ENCODE data around the gene TSSC4. TPM values are rescaled to one million over a fixed set of nuclear protein-coding genes. Genes with fewer than 3 reads are reported as not detected.

Gene TSSC4
- total RNA-seq, 1 donor = 29.7 TPM

- no peaks in the 10 kb centered on the region for H3K9me3 ChIP-seq (ENCODE audit: low read depth, low read length)
- H3K27me3 ChIP-seq (ENCODE audit: insufficient read depth, low read length) = no peaks in the 10 kb centered on the region
- no peak overlapping the region for H3K4me3 ChIP-seq (ENCODE audit: low read length)
- peaks cover 9% of the 10 kb centered on the region for H3K4me1 ChIP-seq (ENCODE audit: insufficient read depth, low read length)
Observed at GRCh38 chr11:2421996-2422395, 21.4 kb downstream of the TSSC4 start.

DNA sequence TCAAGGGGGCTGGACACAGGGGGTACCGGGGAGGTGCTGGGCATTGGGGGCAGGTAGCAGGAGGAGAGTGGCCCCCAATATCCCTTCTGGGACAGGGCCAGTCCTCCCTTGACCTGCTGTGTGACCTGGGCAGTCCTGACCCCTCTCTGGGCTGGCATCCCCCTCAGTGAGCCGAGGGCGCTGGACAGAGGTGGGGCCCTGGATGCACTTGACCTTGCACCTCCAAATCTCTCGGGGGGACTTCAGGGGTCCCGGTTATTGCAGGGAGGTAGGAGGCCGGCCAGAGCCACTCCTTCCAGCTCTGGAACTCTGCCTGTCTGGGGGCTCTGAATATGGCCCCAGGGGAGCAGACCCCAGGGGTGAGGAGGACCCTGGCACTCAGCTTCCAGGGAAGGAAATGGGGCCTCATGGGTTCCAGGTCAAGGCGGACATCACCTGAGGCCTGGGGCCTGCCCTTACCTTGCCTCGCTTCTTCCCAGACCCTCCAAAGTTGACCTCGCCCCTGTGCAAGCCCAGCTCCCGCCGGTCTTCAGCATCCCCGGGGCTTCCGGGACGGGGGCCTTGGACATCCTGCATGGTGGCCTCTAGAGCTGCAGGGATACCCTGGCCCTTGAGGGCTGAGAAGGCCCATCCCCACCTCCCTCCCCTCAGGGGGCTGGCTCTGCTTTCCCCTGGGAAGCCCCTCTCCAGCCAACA lies 22.1 kb downstream of the TSSC4 start:
- no peak overlapping the region for H3K4me3 ChIP-seq (ENCODE audit: low read length)
- H3K4me1 ChIP-seq (ENCODE audit: insufficient read depth, low read length) = peaks cover 9% of the 10 kb centered on the region
- no peaks in the 10 kb centered on the region for H3K9me3 ChIP-seq (ENCODE audit: low read depth, low read length)
- no peaks in the 10 kb centered on the region for H3K27me3 ChIP-seq (ENCODE audit: insufficient read depth, low read length)

- Histone ChIP-seq H3K4me3 (ENCODE audit: low read length) (no peak overlapping the region), H3K27me3 (ENCODE audit: insufficient read depth, low read length) (no peaks in the 10 kb centered on the region), H3K4me1 (ENCODE audit: insufficient read depth, low read length) (peaks cover 9% of the 10 kb centered on the region), H3K9me3 (ENCODE audit: low read depth, low read length) (no peaks in the 10 kb centered on the region)
Observed at GRCh38 chr11:2423157-2424025, 22.8 kb downstream of the TSSC4 start.

- Histone ChIP-seq H3K4me1 (ENCODE audit: insufficient read depth, low read length) (peaks cover 6% of the 10 kb centered on the region), H3K27me3 (ENCODE audit: insufficient read depth, low read length) (no peaks in the 10 kb centered on the region), H3K9me3 (ENCODE audit: low read depth, low read length) (no peaks in the 10 kb centered on the region)
Observed at GRCh38 chr11:2424811-2425495, 24.4 kb downstream of the TSSC4 start.

DNA sequence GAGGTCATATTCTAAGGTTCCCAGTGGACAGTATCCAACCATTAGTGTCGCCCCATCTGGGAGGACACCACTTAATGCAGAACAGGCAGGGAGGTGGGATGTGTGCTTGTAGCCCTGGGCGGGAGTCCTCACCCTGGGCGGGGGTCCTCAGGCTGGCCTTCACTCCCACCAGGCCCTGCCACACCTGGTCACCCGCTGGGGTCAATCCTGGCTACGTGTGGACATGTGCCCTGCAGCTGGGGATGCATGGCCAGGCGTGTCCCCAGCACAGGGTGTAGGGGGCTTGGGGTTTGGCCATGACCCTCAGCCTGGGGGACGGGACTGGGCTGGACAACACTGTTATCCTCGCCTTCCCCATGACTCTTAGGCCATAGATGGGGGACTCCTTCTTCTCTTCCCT lies 25.0 kb downstream of the TSSC4 start:
- Histone ChIP-seq H3K27me3 (ENCODE audit: insufficient read depth, low read length) (no peaks in the 10 kb centered on the region), H3K9me3 (ENCODE audit: low read depth, low read length) (no peaks in the 10 kb centered on the region), H3K4me1 (ENCODE audit: insufficient read depth, low read length) (peaks cover under 1% of the 10 kb centered on the region), H3K4me3 (ENCODE audit: low read length) (no peak overlapping the region)

More at GRCh38 chr11:2424811-2425495, 24.4 kb downstream of the TSSC4 start:
- H3K4me3 ChIP-seq (ENCODE audit: low read length) = no peak overlapping the region

GRCh38 chr11:2426221-2426620 lies 25.7 kb downstream of the TSSC4 start:
- Histone ChIP-seq H3K27me3 (ENCODE audit: insufficient read depth, low read length) (no peaks in the 10 kb centered on the region), H3K4me1 (ENCODE audit: insufficient read depth, low read length) (no peaks in the 10 kb centered on the region), H3K9me3 (ENCODE audit: low read depth, low read length) (no peaks in the 10 kb centered on the region), H3K4me3 (ENCODE audit: low read length) (no peak overlapping the region)

DNA sequence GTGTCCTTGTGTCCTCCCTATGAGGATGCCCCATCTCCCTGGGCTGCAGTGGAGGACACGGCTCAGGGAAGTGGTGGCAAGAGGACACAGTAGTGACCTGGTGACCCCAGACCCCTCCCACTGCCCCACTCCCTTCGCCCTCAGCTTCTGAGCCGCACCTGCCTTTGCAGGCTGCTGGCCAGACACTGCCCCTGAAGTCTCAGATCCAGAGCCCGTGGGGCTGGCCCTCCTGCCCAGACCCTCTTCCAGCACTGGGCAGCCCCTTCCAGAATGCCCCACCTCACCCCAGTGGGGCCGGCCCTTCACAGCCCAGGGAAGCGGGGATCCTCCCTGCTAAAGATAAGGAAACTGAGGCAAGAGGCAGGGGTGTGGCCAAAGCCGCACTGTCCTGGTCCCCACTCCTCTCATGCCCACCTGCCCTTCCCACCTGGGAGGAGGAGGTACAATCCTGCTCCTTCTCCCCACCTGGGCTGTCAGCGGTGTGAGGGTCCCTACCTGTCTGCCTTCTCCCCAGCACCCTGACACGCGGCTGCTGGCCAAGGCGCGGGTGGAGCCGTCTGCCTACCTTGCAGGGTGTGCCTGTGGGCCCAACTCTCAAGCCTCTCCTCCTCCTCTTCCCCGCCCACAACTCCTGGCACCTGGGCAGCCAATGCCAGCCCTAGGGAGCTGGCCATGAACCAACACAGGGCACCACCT lies 26.4 kb downstream of the TSSC4 start:
- no peaks in the 10 kb centered on the region for H3K9me3 ChIP-seq (ENCODE audit: low read depth, low read length)
- H3K4me3 ChIP-seq (ENCODE audit: low read length) = no peak overlapping the region
- H3K27me3 ChIP-seq (ENCODE audit: insufficient read depth, low read length) = no peaks in the 10 kb centered on the region
- H3K4me1 ChIP-seq (ENCODE audit: insufficient read depth, low read length) = no peaks in the 10 kb centered on the region

GRCh38 chr11:2427721-2428321 lies 27.3 kb downstream of the TSSC4 start:
- no peaks in the 10 kb centered on the region for H3K27me3 ChIP-seq (ENCODE audit: insufficient read depth, low read length)

GRCh38 chr11:2428322-2428795 lies 27.8 kb downstream of the TSSC4 start:
- H3K4me3 ChIP-seq (ENCODE audit: low read length) = no peak overlapping the region
- no peaks in the 10 kb centered on the region for H3K9me3 ChIP-seq (ENCODE audit: low read depth, low read length)
- H3K4me1 ChIP-seq (ENCODE audit: insufficient read depth, low read length) = no peaks in the 10 kb centered on the region
- no peaks in the 10 kb centered on the region for H3K27me3 ChIP-seq (ENCODE audit: insufficient read depth, low read length)

More at GRCh38 chr11:2427721-2428321, 27.3 kb downstream of the TSSC4 start:
- H3K4me1 ChIP-seq (ENCODE audit: insufficient read depth, low read length) = no peaks in the 10 kb centered on the region
- no peak overlapping the region for H3K4me3 ChIP-seq (ENCODE audit: low read length)
- H3K9me3 ChIP-seq (ENCODE audit: low read depth, low read length) = no peaks in the 10 kb centered on the region

DNA sequence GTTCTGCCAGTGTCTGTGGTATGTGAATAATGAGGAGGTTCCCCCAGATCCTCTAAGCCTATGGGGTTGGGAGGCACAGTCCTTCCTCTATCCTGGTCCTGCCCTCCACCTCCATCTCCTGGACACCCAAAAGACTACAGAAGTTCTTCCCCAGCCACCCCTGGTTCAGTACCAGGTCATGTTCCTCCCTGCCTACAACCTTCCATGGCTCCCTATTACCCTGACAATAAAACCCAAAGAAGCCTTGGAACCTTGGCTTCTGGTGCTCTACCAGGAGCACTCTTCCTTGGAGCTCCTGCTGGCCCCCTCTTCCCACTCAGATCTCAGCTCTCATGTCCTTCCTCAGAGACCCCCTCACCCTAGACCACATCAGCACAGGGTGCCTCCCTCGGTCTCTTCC lies 30.8 kb downstream of the TSSC4 start:
- Histone ChIP-seq H3K9me3 (ENCODE audit: low read depth, low read length) (no peaks in the 10 kb centered on the region), H3K27me3 (ENCODE audit: insufficient read depth, low read length) (no peaks in the 10 kb centered on the region), H3K4me3 (ENCODE audit: low read length) (no peak overlapping the region), H3K4me1 (ENCODE audit: insufficient read depth, low read length) (no peaks in the 10 kb centered on the region)

DNA sequence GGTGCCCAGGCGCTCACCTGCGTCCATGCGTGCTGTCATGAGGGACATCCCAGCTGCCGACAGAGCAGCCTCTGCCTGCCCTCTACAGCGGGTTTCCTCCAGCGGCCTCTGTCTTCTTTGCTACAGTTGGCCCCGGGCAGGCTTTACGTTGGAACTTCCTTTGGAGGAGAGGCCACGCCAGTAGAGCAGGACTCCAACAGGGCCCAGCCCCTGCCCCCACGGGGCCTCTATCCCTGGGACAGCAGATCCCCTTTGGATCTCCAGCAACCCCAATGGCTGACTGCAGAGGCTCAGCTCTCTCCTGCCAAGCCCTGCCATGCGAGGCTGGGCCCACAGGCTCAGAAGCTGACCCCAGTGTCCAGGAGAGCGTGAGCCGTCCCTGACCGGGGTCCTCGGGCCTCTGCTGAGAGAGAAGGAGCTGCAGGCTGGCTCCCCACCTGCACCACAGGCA lies 31.6 kb downstream of the TSSC4 start:
- no peaks in the 10 kb centered on the region for H3K4me1 ChIP-seq (ENCODE audit: insufficient read depth, low read length)
- H3K9me3 ChIP-seq (ENCODE audit: low read depth, low read length) = no peaks in the 10 kb centered on the region
- H3K27me3 ChIP-seq (ENCODE audit: insufficient read depth, low read length) = no peaks in the 10 kb centered on the region
- H3K4me3 ChIP-seq (ENCODE audit: low read length) = no peak overlapping the region

GRCh38 chr11:2432628-2433071 lies 32.1 kb downstream of the TSSC4 start:
- Histone ChIP-seq H3K27me3 (ENCODE audit: insufficient read depth, low read length) (no peaks in the 10 kb centered on the region), H3K4me3 (ENCODE audit: low read length) (no peak overlapping the region), H3K4me1 (ENCODE audit: insufficient read depth, low read length) (no peaks in the 10 kb centered on the region), H3K9me3 (ENCODE audit: low read depth, low read length) (no peaks in the 10 kb centered on the region)

GRCh38 chr11:2433106-2433925 lies 32.8 kb downstream of the TSSC4 start:
- Histone ChIP-seq H3K27me3 (ENCODE audit: insufficient read depth, low read length) (no peaks in the 10 kb centered on the region), H3K4me1 (ENCODE audit: insufficient read depth, low read length) (no peaks in the 10 kb centered on the region), H3K4me3 (ENCODE audit: low read length) (no peak overlapping the region), H3K9me3 (ENCODE audit: low read depth, low read length) (no peaks in the 10 kb centered on the region)

Measured in mononuclear cell (primary cell).